ENCODE data around the gene CTSC.

GRCh38 chr11:88280673-88281316 is 56.7 kb downstream of the CTSC start:
- TF ChIP-seq, protein P1, sequence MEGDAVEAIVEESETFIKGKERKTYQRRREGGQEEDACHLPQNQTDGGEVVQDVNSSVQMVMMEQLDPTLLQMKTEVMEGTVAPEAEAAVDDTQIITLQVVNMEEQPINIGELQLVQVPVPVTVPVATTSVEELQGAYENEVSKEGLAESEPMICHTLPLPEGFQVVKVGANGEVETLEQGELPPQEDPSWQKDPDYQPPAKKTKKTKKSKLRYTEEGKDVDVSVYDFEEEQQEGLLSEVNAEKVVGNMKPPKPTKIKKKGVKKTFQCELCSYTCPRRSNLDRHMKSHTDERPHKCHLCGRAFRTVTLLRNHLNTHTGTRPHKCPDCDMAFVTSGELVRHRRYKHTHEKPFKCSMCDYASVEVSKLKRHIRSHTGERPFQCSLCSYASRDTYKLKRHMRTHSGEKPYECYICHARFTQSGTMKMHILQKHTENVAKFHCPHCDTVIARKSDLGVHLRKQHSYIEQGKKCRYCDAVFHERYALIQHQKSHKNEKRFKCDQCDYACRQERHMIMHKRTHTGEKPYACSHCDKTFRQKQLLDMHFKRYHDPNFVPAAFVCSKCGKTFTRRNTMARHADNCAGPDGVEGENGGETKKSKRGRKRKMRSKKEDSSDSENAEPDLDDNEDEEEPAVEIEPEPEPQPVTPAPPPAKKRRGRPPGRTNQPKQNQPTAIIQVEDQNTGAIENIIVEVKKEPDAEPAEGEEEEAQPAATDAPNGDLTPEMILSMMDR (IDR thresholded peaks at IDR 0.05 in 8 of 11, conservative IDR thresholded peaks at IDR 0.05 in 3 of 11) = no peak
- TF ChIP-seq POLR2AphosphoS5 (IDR thresholded peaks at IDR 0.05) = no peak
- no peak for TF ChIP-seq POLR2A (IDR thresholded peaks at IDR 0.05)

All from spleen (tissue), 7 donors.